NCI-H2081 treated with DMSO at 0.1 percent for 48 hours (cell line): ENCODE measurements around the gene CRB2.

Source experiments
- DNase-seq: peaks from one replicate; lab custom pipeline; 2025; lab: John Stamatoyannopoulos, UW

Gene CRB2

GRCh38 chr9:123364241-123364824 is 8.3 kb downstream of the CRB2 start:
- no peak for DNase-seq

DNA sequence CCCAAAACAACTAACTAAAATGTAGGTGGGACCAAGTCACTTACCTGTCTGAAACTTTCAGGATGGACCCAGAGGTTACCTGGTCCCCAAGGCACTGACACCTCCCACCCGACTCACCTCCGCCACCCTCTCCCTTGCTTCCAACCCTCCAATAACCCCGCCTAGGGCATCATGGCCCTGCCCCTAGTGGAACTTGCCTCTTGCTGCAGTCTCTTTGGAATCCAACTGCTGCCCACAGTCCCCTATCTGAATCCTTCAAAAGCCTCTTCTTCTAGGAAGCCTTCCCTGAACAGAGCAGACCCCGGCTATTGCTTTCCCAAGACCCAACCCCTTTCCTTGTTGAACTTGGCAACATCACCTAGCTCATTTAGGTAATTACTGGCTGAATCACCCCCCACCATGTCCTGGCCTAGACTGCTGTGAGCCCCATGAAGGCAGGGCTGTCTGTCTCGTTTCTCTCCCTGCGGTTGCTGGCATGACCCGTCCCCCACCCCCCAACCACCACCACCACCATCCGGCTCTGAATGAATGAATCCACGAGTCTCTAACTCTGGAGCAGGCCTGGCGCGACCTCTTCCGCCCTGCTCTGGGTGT is 9.4 kb downstream of the CRB2 start:
- DNase-seq, result no peak

- no peak for DNase-seq
Measured at GRCh38 chr9:123365881-123366528, 10.0 kb downstream of the CRB2 start.

DNA sequence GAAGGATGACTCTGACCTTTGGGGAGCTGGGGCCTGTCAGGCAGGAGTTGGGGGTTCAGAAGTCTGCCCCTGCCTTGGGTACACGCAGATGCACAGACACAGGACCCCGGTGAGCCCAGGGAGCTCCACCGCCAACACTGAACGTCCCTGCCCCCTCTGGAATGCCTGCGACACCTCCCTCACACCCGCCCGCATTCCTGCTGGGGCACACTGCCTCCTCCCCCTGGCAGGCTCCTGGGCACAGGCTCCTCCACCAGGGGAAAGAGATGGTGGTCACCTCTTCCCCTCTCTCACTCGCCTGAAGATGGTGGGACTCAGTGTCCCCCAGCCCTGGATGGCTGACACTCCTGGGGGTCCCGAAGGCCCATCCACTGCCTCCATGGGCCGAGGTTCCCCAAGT is 12.0 kb downstream of the CRB2 start:
- DNase-seq, result no peak

- DNase-seq, result no peak
Measured at GRCh38 chr9:123368536-123369153, 12.6 kb downstream of the CRB2 start.

DNA sequence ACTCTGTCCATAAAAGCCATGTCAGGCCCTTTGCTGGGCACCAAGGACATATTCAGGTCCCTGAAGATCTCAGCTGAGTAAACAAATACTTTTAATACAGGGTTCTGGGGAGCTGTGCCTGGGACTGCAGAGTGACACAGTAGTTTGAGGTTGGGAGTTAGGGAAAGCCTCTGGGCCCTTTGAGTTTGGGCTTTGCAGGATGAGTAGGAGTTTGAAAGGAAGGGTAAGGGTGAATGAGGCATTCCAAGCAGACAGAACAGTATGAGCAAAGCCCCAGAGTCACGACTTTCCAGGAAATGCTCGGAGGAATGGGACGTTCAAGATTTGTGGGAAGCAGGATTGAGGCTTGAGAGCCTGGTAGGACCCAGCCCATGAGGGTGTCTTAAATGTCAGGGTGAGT is 13.3 kb downstream of the CRB2 start:
- DNase-seq, result no peak

DNA sequence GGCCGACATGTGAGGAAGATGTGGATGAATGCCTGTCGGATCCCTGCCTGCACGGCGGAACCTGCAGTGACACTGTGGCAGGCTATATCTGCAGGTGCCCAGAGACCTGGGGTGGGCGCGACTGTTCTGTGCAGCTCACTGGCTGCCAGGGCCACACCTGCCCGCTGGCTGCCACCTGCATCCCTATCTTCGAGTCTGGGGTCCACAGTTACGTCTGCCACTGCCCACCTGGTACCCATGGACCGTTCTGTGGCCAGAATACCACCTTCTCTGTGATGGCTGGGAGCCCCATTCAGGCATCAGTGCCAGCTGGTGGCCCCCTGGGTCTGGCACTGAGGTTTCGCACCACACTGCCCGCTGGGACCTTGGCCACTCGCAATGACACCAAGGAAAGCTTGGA is 14.1 kb downstream of the CRB2 start:
- no peak for DNase-seq

GRCh38 chr9:123370526-123371227 is 14.7 kb downstream of the CRB2 start:
- DNase-seq, result no peak

DNA sequence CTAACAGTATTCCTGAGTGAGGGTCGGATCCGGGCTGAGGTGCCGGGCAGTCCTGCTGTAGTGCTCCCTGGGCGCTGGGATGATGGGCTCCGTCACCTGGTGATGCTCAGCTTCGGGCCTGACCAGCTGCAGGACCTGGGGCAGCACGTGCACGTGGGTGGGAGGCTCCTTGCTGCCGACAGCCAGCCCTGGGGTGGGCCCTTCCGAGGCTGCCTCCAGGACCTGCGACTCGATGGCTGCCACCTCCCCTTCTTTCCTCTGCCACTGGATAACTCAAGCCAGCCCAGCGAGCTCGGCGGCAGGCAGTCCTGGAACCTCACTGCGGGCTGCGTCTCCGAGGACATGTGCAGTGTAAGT is 15.2 kb downstream of the CRB2 start:
- no peak for DNase-seq

DNA sequence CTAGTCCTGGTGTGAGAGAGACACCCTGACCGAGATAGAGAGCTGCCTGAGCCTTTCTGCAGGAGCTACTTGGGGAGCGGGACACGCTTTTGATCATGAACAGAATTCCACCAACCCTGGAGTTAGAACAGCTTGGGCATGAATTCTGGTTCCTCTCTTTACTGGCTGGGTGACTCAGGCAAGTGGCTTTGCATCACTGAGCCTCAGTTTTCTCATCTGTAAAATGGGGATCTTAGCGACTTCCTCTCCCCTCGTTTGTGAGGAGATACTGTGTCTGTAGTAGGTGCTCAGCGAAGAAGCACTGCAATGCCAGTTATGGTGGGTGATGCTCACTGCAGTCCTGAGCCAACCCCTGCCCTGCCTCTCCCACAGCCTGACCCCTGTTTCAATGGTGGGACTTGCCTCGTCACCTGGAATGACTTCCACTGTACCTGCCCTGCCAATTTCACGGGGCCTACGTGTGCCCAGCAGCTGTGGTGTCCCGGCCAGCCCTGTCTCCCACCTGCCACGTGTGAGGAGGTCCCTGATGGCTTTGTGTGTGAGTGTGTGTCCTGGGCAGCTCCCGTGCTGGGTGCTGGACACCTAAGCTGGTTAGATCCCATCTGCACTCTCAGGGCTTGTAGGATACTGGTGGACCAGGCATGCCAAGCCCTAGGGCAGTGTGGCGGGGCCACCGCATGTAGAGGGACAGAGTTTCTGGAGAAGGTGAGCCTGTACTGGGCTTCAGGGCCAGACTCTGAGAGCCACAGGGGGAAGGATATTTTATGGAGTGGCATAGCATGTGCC is 16.0 kb downstream of the CRB2 start:
- DNase-seq, result no peak

- DNase-seq, result no peak
Measured at GRCh38 chr9:123372766-123373446, 16.9 kb downstream of the CRB2 start.

GRCh38 chr9:123373447-123373923 is 17.5 kb downstream of the CRB2 start:
- DNase-seq, result no peak

DNA sequence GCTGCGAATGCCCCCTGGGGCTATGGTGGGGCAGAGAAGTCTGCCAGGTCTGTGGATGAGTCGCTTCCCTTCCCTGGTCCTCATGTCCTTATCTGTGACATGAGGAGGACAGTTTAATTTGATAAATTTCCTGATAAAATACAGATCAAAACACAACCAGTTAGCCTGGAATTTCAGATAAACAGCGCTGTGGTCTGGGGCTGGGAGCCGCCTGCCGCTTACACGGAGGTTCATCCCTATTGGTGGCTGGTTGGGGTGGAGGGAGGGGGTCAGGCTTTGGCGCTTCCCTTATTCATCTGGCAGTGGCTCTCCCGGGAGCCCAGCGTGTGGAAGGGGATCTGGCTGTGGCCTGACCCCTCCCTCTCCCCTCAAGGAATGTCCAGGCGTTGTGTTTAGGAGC is 17.9 kb downstream of the CRB2 start:
- no peak for DNase-seq

DNA sequence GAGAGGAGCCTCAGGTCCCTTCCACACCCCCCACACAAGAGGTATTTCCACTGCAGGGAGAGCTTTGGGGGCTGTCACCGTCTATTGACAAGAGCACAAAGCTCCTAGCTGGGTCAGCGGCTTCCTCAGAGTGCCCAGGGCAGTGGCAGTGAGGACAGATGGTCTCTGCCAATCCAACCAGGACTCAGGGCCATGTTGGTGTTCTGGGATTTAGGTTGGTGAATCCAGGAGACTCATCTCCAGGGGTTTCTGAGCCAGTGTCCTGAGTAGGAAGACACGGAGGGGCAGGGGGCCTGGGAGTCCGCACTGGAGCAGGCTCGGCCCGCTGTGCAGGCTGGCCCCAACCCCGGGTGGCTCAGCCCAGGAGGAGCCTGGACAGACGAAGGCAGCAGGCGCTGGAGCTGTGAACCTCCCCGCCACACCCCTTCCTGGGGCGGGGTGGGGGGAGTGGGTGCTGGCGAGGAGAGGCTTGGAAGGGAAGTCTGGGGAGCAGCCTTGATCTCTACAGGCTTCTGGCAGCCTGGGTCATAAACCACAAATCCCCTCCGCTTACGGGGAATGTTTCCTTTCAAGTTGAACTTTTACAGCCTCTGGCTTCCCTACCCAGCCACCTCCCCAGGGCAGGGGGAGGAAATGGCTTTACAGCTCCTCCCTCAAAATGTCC is 19.6 kb downstream of the CRB2 start:
- no peak for DNase-seq

DNA sequence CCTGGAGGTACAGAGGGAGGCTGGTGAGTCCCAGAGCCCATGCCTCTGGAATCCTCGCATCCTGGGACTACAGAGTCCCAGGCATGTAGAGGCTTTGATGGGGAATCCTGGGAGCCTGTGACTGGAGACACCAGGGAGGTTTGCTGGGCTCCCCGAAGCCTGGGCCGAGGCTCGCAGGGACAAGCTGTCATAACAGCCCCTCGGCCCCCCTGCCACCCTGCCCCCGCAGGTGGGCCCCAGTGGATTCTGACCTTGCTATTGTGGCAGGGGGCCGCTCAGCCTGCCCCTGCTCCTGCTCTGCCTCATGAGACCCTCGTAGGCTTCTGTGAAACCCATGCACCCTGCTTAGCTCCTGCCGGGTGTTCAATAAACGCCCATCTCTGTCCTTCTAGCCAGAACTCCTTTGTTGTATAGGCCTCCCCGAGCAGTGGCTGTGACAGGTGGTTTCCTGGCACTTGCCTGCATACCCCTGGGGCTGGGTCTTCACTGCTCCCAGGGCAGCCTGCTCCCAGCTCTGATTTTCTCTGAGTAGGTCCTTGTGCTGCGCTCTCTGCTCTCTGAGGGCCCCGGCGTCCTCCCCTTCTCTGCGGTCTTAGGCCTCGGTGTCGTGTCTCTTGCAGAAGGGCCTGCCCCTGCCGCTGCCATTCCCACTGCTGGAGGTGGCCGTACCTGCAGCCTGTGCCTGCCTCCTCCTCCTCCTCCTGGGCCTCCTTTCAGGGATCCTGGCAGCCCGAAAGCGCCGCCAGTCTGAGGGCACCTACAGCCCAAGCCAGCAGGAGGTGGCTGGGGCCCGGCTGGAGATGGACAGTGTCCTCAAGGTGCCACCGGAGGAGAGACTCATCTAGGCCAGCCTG is 20.4 kb downstream of the CRB2 start:
- DNase-seq, result no peak

DNA sequence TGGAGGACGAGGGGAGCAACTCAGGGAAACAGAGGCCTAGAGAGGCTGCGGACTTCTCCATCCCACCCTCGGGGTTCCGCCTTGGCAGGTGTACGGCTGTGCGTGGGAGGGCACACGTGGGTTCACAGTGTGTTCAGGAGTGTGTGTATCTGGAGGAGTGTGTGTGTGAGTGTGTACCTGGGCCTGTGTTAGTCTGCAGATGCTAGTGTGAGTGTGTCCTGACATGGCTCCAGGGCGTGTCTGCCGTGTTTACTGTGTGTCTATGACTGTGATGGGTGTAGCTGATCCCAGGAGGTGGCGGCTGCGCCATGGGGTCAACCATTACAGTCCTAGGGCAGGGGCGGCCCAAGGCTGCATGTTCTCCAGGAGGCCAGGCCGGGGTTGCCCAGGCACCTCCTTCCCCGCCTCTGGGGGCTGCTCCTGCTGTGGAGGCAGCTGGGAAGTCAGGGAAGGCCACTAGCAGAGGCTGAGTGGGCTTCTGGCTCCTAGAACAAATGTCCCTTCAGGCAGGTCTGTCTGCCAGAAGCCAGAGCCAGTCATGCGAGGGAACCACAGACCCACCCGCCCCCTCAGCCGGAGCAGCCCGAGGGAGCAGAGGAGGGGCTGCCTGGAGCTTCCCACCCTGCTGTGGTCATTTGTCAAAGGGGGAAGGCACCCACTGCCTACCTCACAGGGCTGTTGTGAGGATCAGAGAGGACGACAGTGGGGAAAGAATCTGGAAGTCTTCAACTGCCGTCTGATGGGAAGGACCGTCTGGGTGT is 21.4 kb downstream of the CRB2 start:
- DNase-seq, result no peak

DNA sequence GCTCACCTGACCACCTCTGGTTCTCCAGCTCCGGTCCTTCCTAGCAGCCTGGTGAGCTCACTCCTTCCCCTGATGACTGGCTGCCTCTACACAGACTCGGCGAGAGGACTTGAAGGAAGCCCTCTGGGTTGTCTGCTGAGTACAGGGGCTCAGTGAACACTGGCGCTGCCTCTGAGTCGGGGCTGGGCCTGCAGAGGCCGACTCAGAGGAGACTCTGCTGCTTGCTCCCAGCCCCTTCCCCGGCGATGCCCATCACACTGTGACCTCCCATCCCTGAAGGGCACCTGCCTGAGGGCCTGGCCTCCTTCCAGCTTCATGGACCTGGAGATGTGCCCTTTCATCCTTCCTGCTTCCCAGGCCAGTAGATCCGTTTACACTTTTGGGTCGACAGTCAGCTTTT is 22.0 kb downstream of the CRB2 start:
- DNase-seq, result no peak

DNA sequence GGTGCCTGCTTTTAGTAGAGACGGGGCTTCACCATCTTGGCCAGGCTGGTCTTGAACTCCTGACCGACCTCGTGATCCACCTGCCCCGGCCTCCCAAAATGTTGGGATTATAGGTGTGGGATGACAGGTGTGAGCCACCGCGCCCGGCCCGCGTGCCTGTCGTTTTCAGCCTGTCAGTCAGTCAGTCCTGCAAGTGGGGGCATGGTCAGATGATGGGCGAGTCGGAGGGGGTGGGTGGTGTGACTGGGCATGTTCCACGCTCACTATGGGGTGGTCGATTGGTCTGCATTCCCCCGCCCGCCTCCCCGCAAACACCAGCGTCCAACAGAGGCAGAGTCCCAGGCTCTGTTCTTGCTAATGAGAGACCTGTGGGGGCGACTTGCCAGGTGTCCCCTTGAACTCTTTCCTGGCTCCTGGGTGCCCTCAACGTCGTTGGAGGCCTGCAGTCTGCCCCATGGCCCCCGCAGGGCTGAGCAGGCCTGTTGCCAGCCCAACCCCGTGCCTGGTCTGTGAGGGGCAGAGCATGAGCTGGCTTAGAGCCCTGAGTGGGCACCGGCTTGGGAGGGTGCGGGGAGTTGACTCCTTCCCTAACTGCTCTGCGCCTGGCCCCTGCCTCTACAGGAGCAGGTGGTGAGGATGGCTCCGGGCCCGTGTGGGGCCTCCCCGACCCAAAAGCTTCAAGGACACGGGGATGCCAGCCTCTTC is 23.1 kb downstream of the CRB2 start:
- DNase-seq, result no peak
